H9 (cell line): ENCODE measurements around the gene PDE3A. TPM values are rescaled to one million over a fixed set of nuclear protein-coding genes. Genes with fewer than 3 reads are reported as not detected.
A peak's percentile ranks its signal among the peaks of the same experiment; 100 is the strongest.

Experiments used
- DNase-seq: peaks from one replicate; pipeline ENCODE4 v3.0.0-alpha.2; 2017
- H2AFZ ChIP-seq: one replicate; pipeline ENCODE4 v1.6.1; 2013; ENCODE audit warnings: mild to moderate bottlenecking, low read length, control low read depth, moderate library complexity
- H2AK5ac ChIP-seq: 2 replicates; pipeline ENCODE4 v1.6.1; 2013; ENCODE audit warnings: low read length, control low read depth, mixed read lengths; ENCODE audit not compliant: insufficient read length
- H2BK120ac ChIP-seq: one replicate; pipeline ENCODE4 v1.6.1; 2013; ENCODE audit warnings: low read depth, mild to moderate bottlenecking, low read length, control low read depth, inconsistent platforms; ENCODE audit not compliant: poor library complexity, severe bottlenecking
- H2BK12ac ChIP-seq: 2 replicates; pipeline ENCODE4 v1.6.1; 2013; ENCODE audit warnings: low read length, control low read depth, mixed read lengths, low read depth; ENCODE audit not compliant: insufficient read length
- H2BK15ac ChIP-seq: 2 replicates; pipeline ENCODE4 v1.6.1; 2013; ENCODE audit warnings: low read depth, low read length, control low read depth
- H2BK20ac ChIP-seq: one replicate; pipeline ENCODE4 v1.6.1; 2013; ENCODE audit warnings: low read depth, mild to moderate bottlenecking, low read length, control low read depth, inconsistent platforms; ENCODE audit not compliant: poor library complexity, severe bottlenecking
- H2BK5ac ChIP-seq: 2 replicates; pipeline ENCODE4 v1.6.1; 2013; ENCODE audit warnings: low read length, control low read depth, mixed read lengths; ENCODE audit not compliant: insufficient read length
- H3K14ac ChIP-seq: 2 replicates; pipeline ENCODE4 v1.6.1; 2013; ENCODE audit warnings: low read length, control low read depth; ENCODE audit not compliant: insufficient read depth
- H3K18ac ChIP-seq: 2 replicates; pipeline ENCODE4 v1.6.1; 2013; ENCODE audit warnings: low read depth, mild to moderate bottlenecking, mixed read lengths, low read length, control low read depth; ENCODE audit not compliant: insufficient read length
- H3K23ac ChIP-seq: 2 replicates; pipeline ENCODE4 v1.6.1; 2013; ENCODE audit warnings: low read length, control low read depth, mixed read lengths, low read depth; ENCODE audit not compliant: insufficient read length
- H3K23me2 ChIP-seq: 2 replicates; pipeline ENCODE4 v1.6.1; 2013; ENCODE audit warnings: low read depth, mild to moderate bottlenecking, mixed read lengths, low read length, control low read depth; ENCODE audit not compliant: insufficient read length, poor library complexity, severe bottlenecking
- H3K27ac ChIP-seq: 2 replicates; pipeline ENCODE4 v1.5.1; 2013; ENCODE audit warnings: low read length, control low read depth, mixed read lengths, low read depth; ENCODE audit not compliant: insufficient read length
- H3K27me3 ChIP-seq: 2 replicates; pipeline ENCODE4 v1.6.1; 2013; ENCODE audit warnings: low read length, control low read depth, inconsistent platforms; ENCODE audit not compliant: insufficient read depth
- H3K4ac ChIP-seq: 2 replicates; pipeline ENCODE4 v1.6.1; 2013; ENCODE audit warnings: low read depth, mild to moderate bottlenecking, control low read depth, inconsistent platforms, low read length, moderate library complexity
- H3K4me1 ChIP-seq: 2 replicates; pipeline ENCODE4 v1.6.1; 2013; ENCODE audit warnings: low read length, control low read depth, inconsistent platforms; ENCODE audit not compliant: insufficient read depth
- H3K4me2 ChIP-seq: 2 replicates; pipeline ENCODE4 v1.6.1; 2013; ENCODE audit warnings: low read length, control low read depth, mixed read lengths; ENCODE audit not compliant: insufficient read length, insufficient read depth
- H3K56ac ChIP-seq: 2 replicates; pipeline ENCODE4 v1.6.1; 2013; ENCODE audit warnings: low read depth, mild to moderate bottlenecking, mixed read lengths, low read length, control low read depth; ENCODE audit not compliant: insufficient read length
- H3K79me1 ChIP-seq: 2 replicates; pipeline ENCODE4 v1.6.1; 2013; ENCODE audit warnings: low read depth, mild to moderate bottlenecking, moderate library complexity, low read length, control low read depth, inconsistent platforms; ENCODE audit not compliant: insufficient read depth, poor library complexity, severe bottlenecking
- H3K79me2 ChIP-seq: 2 replicates; pipeline ENCODE4 v1.6.1; 2013; ENCODE audit warnings: low read length, control low read depth, inconsistent platforms; ENCODE audit not compliant: insufficient read depth
- H3K9ac ChIP-seq: 2 replicates; pipeline ENCODE4 v1.6.1; 2013; ENCODE audit warnings: low read length, control low read depth, mixed read lengths; ENCODE audit not compliant: insufficient read length; ENCODE audit errors: extremely low read depth
- H3K9me3 ChIP-seq: one replicate; pipeline ENCODE4 v1.6.1; 2013; ENCODE audit warnings: low read depth, low read length, inconsistent platforms; ENCODE audit not compliant: control insufficient read depth
- H3T11ph ChIP-seq: one replicate; pipeline ENCODE4 v1.6.1; 2013; ENCODE audit warnings: mild to moderate bottlenecking, low read length, control low read depth, inconsistent platforms
- H4K20me1 ChIP-seq: one replicate; pipeline ENCODE4 v1.6.1; 2013; ENCODE audit not compliant: control insufficient read depth, insufficient read length, insufficient read depth
- H4K5ac ChIP-seq: 2 replicates; pipeline ENCODE4 v1.6.1; 2013; ENCODE audit warnings: low read depth, mild to moderate bottlenecking, mixed read lengths, low read length, control low read depth; ENCODE audit not compliant: insufficient read length
- H4K8ac ChIP-seq: replicated peaks from 2 replicates; pipeline ENCODE4 v1.6.1; 2013; ENCODE audit warnings: low read length, control low read depth, mixed read lengths, low read depth; ENCODE audit not compliant: insufficient read length
- H4K91ac ChIP-seq: 2 replicates; pipeline ENCODE4 v1.6.1; 2013; ENCODE audit warnings: low read depth, mild to moderate bottlenecking, moderate library complexity, mixed read lengths, low read length, control low read depth; ENCODE audit not compliant: insufficient read length
- H3K27ac Mint-ChIP-seq, 3 experiments: 2 replicates in 2 of 3; 3 replicates in 1 of 3; pipeline ENCODE4 v1.8.0; 2020 to 2021; ENCODE audit warnings: mixed read lengths in 3 of 3, mild to moderate bottlenecking in 1 of 3, moderate library complexity in 1 of 3
- H3K27me3 Mint-ChIP-seq: 2 replicates; pipeline ENCODE4 v1.8.0; 2021; ENCODE audit warnings: low read depth, mild to moderate bottlenecking, moderate library complexity, mixed read lengths
- H3K36me3 Mint-ChIP-seq, 3 experiments: 2 replicates in 2 of 3; 3 replicates in 1 of 3; pipeline ENCODE4 v1.8.0; 2020 to 2021; ENCODE audit warnings: low read depth in 3 of 3, mixed read lengths in 3 of 3; ENCODE audit not compliant: insufficient read depth in 1 of 3
- H3K4me1 Mint-ChIP-seq, 2 experiments: 2 replicates each; pipeline ENCODE4 v1.8.0; 2020; ENCODE audit warnings: mixed read lengths in 2 of 2
- H3K4me3 Mint-ChIP-seq, 2 experiments: 2 replicates in 1 of 2; 3 replicates in 1 of 2; pipeline ENCODE4 v1.8.0; 2020 to 2021; ENCODE audit warnings: mild to moderate bottlenecking in 2 of 2, mixed read lengths in 2 of 2, moderate library complexity in 1 of 2
- H3K9me3 Mint-ChIP-seq, 2 experiments: 2 replicates in 1 of 2; 3 replicates in 1 of 2; pipeline ENCODE4 v1.8.0; 2020; ENCODE audit warnings: mild to moderate bottlenecking in 2 of 2, mixed read lengths in 2 of 2, moderate library complexity in 1 of 2
- CTCF ChIP-seq: fragments of 200-600 bp; sonication (generic); conservative IDR thresholded peaks from 3 replicates; pipeline ENCODE4 v1.8.0; 2021; ENCODE audit warnings: antibody characterized with exemption, mild to moderate bottlenecking
- WGBS: extraction: QIAGEN DNeasy Blood & Tissue Kit; methylation state at CpG from one replicate; pipeline ENCODE4 v1.1.7; 2013; ENCODE audit warnings: missing lambda C conversion rate, low lambda C conversion rate, mixed read lengths; ENCODE audit not compliant: insufficient read length; ENCODE audit errors: extremely low coverage; 5-methylcytosine and 5-hydroxymethylcytosine counted together
- total RNA-seq: library from RNA; stranded (reverse); gene quantifications from 2 replicates; pipeline ENCODE4 v1.2.1, GENCODE V29; 2021

The PDE3A gene
- total RNA-seq, 1 experiment from 2014 or later, result 3.0 TPM

- H3K9me3 Mint-ChIP-seq, result no peaks in the 10 kb centered on the region
- H3K4me3 Mint-ChIP-seq, result no peak overlapping the region
- no peaks in the 10 kb centered on the region for H3K4me1 ChIP-seq
- H3K18ac ChIP-seq, result no peak overlapping the region
- no peak overlapping the region for H2BK12ac ChIP-seq
- H2BK5ac ChIP-seq, result no peak overlapping the region
- no peak overlapping the region for H3K14ac ChIP-seq
- peak overlapping the region in 1 of 3 experiments; percentile 25; a peak in 1 of 7 replicates for H3K27ac Mint-ChIP-seq
- no peaks in the 10 kb centered on the region for H3K27me3 ChIP-seq
- no peak overlapping the region for H3K27ac ChIP-seq
- H3K23ac ChIP-seq, result no peak overlapping the region
- H3T11ph ChIP-seq, result no peak overlapping the region
- H4K8ac ChIP-seq, result no peak overlapping the region
- no peak for DNase-seq
- H2BK120ac ChIP-seq, result no peak overlapping the region
- no peak overlapping the region for H2BK20ac ChIP-seq
- H4K91ac ChIP-seq, result no peak overlapping the region
- H3K79me1 ChIP-seq, result no peaks in the 10 kb centered on the region
- H3K9me3 ChIP-seq, result no peaks in the 10 kb centered on the region
- no peak for TF ChIP-seq CTCF
- no peaks in the 10 kb centered on the region for H3K27me3 Mint-ChIP-seq
- no peak overlapping the region for H3K4ac ChIP-seq
- no peak overlapping the region for H2AFZ ChIP-seq
- H2AK5ac ChIP-seq, result no peak overlapping the region
- no peak overlapping the region for H3K9ac ChIP-seq
- H3K4me1 Mint-ChIP-seq, result peaks cover 2 to 4% of the 10 kb centered on the region in 2 experiments; a peak in 3 of 4 replicates
- no peaks in the 10 kb centered on the region for H4K20me1 ChIP-seq
- no peaks in the 10 kb centered on the region for H3K79me2 ChIP-seq
- H3K56ac ChIP-seq, result no peak overlapping the region
- no peak overlapping the region for H2BK15ac ChIP-seq
- no peaks in the 10 kb centered on the region for H3K23me2 ChIP-seq
- no peaks in the 10 kb centered on the region; a peak in 1 of 7 replicates for H3K36me3 Mint-ChIP-seq
- no CpG with 5 or more reads among the region's 3 CpGs for WGBS
- H4K5ac ChIP-seq, result no peak overlapping the region
- no peak overlapping the region for H3K4me2 ChIP-seq
Measured at GRCh38 chr12:20593611-20594010, 225.3 kb downstream of the PDE3A start.
